Activated CD8-positive, alpha-beta memory T cell treated with anti-CD3 and anti-CD28 coated beads, Interleukin-2, amount 50 U/mL, for 4 hours (primary cell): ENCODE results near the gene RALB.
"Not testable (repeated sequence)": the region's sequence is repeated elsewhere in the genome, so short reads cannot be mapped to it uniquely, and the experiment has no call there.

Experiments used
- DNase-seq: peaks from one replicate; pipeline ENCODE4 v3.0.0-alpha.2; 2020

RALB gene

GRCh38 chr2:120318626-120319025 lies 66.0 kb downstream of the RALB start:
- DNase-seq = no peak

- DNase-seq = no peak
Measured at GRCh38 chr2:120319123-120319522, 66.5 kb downstream of the RALB start.

GRCh38 chr2:120319686-120320317 lies 67.2 kb downstream of the RALB start:
- DNase-seq = no peak

- no peak for DNase-seq
Measured at GRCh38 chr2:120320318-120320851, 67.7 kb downstream of the RALB start.

- not testable (repeated sequence) for DNase-seq
Measured at GRCh38 chr2:120320887-120321556, 68.4 kb downstream of the RALB start.

GRCh38 chr2:120321721-120322284 lies 69.2 kb downstream of the RALB start:
- no peak for DNase-seq

GRCh38 chr2:120322329-120322728 lies 69.7 kb downstream of the RALB start:
- DNase-seq = no peak

GRCh38 chr2:120323214-120323613 lies 70.6 kb downstream of the RALB start:
- no peak for DNase-seq

GRCh38 chr2:120323807-120324399 lies 71.3 kb downstream of the RALB start:
- DNase-seq = no peak

- no peak for DNase-seq
Measured at GRCh38 chr2:120324933-120325332, 72.3 kb downstream of the RALB start.

GRCh38 chr2:120326066-120326465 lies 73.4 kb downstream of the RALB start:
- DNase-seq = no peak

- DNase-seq = no peak
Measured at GRCh38 chr2:120330946-120331822, 78.5 kb downstream of the RALB start.

GRCh38 chr2:120331903-120332302 lies 79.3 kb downstream of the RALB start:
- DNase-seq = no peak

GRCh38 chr2:120332384-120332783 lies 79.7 kb downstream of the RALB start:
- no peak for DNase-seq

- DNase-seq = no peak
Measured at GRCh38 chr2:120334068-120334467, 81.4 kb downstream of the RALB start.

GRCh38 chr2:120336749-120337148 lies 84.1 kb downstream of the RALB start:
- no peak for DNase-seq

GRCh38 chr2:120338015-120338414 lies 85.4 kb downstream of the RALB start:
- DNase-seq = no peak

- no peak for DNase-seq
Measured at GRCh38 chr2:120341977-120342376, 89.3 kb downstream of the RALB start.

- DNase-seq = no peak
Measured at GRCh38 chr2:120342446-120342845, 89.8 kb downstream of the RALB start.

- no peak for DNase-seq
Measured at GRCh38 chr2:120343100-120343432, 90.4 kb downstream of the RALB start.

- peak; percentile 51 for DNase-seq
Measured at GRCh38 chr2:120343433-120344105, 90.9 kb downstream of the RALB start.
